SK-N-SH treated with all-trans-retinoic acid at 6 μM for 48 hours (cell line): ENCODE data around the gene SSUH2.

Experiments
- ATAC-seq: fragments of 200-7000 bp; cut with Tn5 transposase; 3 replicates; pipeline ENCODE4 v1.9.1; 2020; ENCODE audit warnings: mild to moderate bottlenecking, moderate library complexity
- ARNTL ChIP-seq: fragments of 450-650 bp; formaldehyde crosslinking; IDR thresholded peaks from 2 replicates; pipeline ENCODE4 v1.5.0; 2020; ENCODE audit warnings: low read depth, mild to moderate bottlenecking, moderate library complexity, borderline replicate concordance
- BACH2 ChIP-seq: fragments of 250-450 bp; sonication (Bioruptor Pico); IDR thresholded peaks from 2 replicates; pipeline ENCODE4 v1.9.0; 2021; ENCODE audit warnings: mild to moderate bottlenecking, borderline replicate concordance
- CSDC2 ChIP-seq: fragments of 250-450 bp; sonication (Bioruptor Pico); IDR thresholded peaks from 2 replicates; pipeline ENCODE4 v1.5.0; 2020; ENCODE audit warnings: mild to moderate bottlenecking, moderate library complexity
- ESRRG ChIP-seq: fragments of 250-450 bp; sonication (Bioruptor Pico); IDR thresholded peaks from 2 replicates; pipeline ENCODE4 v1.6.1; 2021; ENCODE audit warnings: mild to moderate bottlenecking
- GLIS3 ChIP-seq: fragments of 250-450 bp; sonication (Bioruptor Pico); IDR thresholded peaks from 2 replicates; pipeline ENCODE4 v1.5.0; 2020; ENCODE audit warnings: mild to moderate bottlenecking, moderate library complexity
- ISL1 ChIP-seq: fragments of 250-450 bp; sonication (Bioruptor Pico); IDR thresholded peaks from 2 replicates; pipeline ENCODE4 v2.1.2; 2022; ENCODE audit warnings: mild to moderate bottlenecking, moderate library complexity
- OSR1 ChIP-seq: fragments of 250-450 bp; sonication (Bioruptor Pico); IDR thresholded peaks from 2 replicates; pipeline ENCODE4 v1.8.0; 2022; ENCODE audit warnings: moderate library complexity, mild to moderate bottlenecking, inconsistent platforms
- PPARA ChIP-seq: fragments of 250-450 bp; sonication (Bioruptor Pico); IDR thresholded peaks from 2 replicates; pipeline ENCODE4 v1.5.0; 2020; ENCODE audit warnings: mild to moderate bottlenecking, borderline replicate concordance
- RARB ChIP-seq: fragments of 250-450 bp; sonication (Bioruptor Pico); IDR thresholded peaks from 2 replicates; pipeline ENCODE4 v1.8.0; 2021; ENCODE audit warnings: mild to moderate bottlenecking, moderate library complexity
- SNAI2 ChIP-seq: fragments of 250-450 bp; sonication (Bioruptor Pico); IDR thresholded peaks from 2 replicates; pipeline ENCODE4 v1.5.0; 2020; ENCODE audit warnings: mild to moderate bottlenecking, moderate library complexity
- TCF4 ChIP-seq: fragments of 250-450 bp; sonication (Bioruptor Pico); IDR thresholded peaks from 2 replicates; pipeline ENCODE4 v1.8.0; 2021; ENCODE audit warnings: mild to moderate bottlenecking, moderate library complexity, borderline replicate concordance
- TOX ChIP-seq: fragments of 250-450 bp; sonication (Bioruptor Pico); IDR thresholded peaks from 2 replicates; pipeline ENCODE4 v1.8.0; 2021; ENCODE audit warnings: mild to moderate bottlenecking, moderate library complexity, borderline replicate concordance
- ZC3H10 ChIP-seq: fragments of 250-450 bp; sonication (Bioruptor Pico); IDR thresholded peaks from 2 replicates; pipeline ENCODE4 v1.5.1; 2021; ENCODE audit warnings: mild to moderate bottlenecking, moderate library complexity
- ZFP3 ChIP-seq: fragments of 250-450 bp; sonication (Bioruptor Pico); IDR thresholded peaks from 2 replicates; pipeline ENCODE4 v1.5.0; 2020; ENCODE audit warnings: mild to moderate bottlenecking, moderate library complexity
- ZNF565 ChIP-seq: fragments of 450-650 bp; formaldehyde crosslinking; conservative IDR thresholded peaks from 2 replicates; pipeline ENCODE4 v1.5.0; 2020; ENCODE audit warnings: low read depth, mild to moderate bottlenecking, moderate library complexity
- ZNF70 ChIP-seq: fragments of 450-650 bp; formaldehyde crosslinking; IDR thresholded peaks from 2 replicates; pipeline ENCODE4 v1.5.0; 2020; ENCODE audit warnings: mild to moderate bottlenecking, moderate library complexity
- ZNF8 ChIP-seq: fragments of 450-650 bp; formaldehyde crosslinking; IDR thresholded peaks from 2 replicates; pipeline ENCODE4 v1.5.0; 2020; ENCODE audit warnings: mild to moderate bottlenecking, moderate library complexity
- TF ChIP-seq, protein P1 (sequence below): fragments of 250-450 bp; sonication (Bioruptor Pico); IDR thresholded peaks from 2 replicates; pipeline ENCODE4 v1.5.1; 2021; ENCODE audit warnings: mild to moderate bottlenecking, moderate library complexity
- TF ChIP-seq, protein P2 (sequence below): fragments of 250-450 bp; sonication (Bioruptor Pico); IDR thresholded peaks from 2 replicates; pipeline ENCODE4 v1.8.0; 2021; ENCODE audit warnings: low read depth, mild to moderate bottlenecking, moderate library complexity, borderline replicate concordance
- TF ChIP-seq, protein P3 (sequence below): fragments of 250-450 bp; sonication (Bioruptor Pico); IDR thresholded peaks from 2 replicates; pipeline ENCODE4 v1.5.1; 2020; ENCODE audit warnings: low read depth, mild to moderate bottlenecking, moderate library complexity
- TF ChIP-seq, protein P4 (sequence below): fragments of 250-450 bp; sonication (Bioruptor Pico); IDR thresholded peaks from 2 replicates; pipeline ENCODE4 v1.5.0; 2020; ENCODE audit warnings: mild to moderate bottlenecking, moderate library complexity
- TF ChIP-seq, protein P5 (sequence below): fragments of 250-450 bp; sonication (Bioruptor Pico); IDR thresholded peaks from 2 replicates; pipeline ENCODE4 v1.8.0; 2020; ENCODE audit warnings: mild to moderate bottlenecking, moderate library complexity, borderline replicate concordance

Gene SSUH2

DNA sequence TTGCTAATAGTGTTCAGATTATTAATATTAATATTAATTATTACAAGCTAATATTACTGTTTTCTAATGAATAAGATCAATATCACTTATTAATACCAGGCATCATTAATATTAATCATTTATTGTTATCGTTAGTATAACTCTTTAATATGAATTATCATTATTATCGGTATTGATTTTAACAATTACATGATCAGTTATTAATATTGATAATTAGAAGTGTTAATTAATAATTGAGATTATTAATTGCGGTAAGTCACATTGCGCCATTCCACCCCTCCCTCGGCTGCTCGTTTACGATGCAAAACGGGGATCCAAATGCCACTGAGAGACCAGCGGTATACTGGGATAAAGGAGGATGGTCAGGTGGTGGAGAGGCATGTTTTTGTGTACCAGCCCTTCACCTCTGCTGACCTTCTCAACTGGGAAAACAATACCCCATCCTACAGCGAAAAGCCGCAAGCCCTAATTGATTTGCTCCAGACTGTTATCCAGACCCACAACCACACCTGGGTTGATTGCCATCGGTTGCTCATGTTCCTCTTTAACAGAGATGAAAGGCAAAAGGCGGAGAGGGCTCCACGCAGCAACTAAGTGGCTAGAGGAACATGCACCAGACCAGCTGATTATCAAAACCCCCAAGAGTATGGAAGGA, 28.6 kb upstream of the SSUH2 start:
- no peak for ATAC-seq
- TF ChIP-seq PPARA (CRISPR knock-in tag) (no peak), ISL1 (CRISPR knock-in tag) (no peak), TOX (CRISPR knock-in tag) (no peak), ZNF565 (no peak), ZNF8 (no peak), ZC3H10 (CRISPR knock-in tag) (no peak), SNAI2 (no peak), RARB (CRISPR knock-in tag) (no peak)
- TF ChIP-seq, protein P1, sequence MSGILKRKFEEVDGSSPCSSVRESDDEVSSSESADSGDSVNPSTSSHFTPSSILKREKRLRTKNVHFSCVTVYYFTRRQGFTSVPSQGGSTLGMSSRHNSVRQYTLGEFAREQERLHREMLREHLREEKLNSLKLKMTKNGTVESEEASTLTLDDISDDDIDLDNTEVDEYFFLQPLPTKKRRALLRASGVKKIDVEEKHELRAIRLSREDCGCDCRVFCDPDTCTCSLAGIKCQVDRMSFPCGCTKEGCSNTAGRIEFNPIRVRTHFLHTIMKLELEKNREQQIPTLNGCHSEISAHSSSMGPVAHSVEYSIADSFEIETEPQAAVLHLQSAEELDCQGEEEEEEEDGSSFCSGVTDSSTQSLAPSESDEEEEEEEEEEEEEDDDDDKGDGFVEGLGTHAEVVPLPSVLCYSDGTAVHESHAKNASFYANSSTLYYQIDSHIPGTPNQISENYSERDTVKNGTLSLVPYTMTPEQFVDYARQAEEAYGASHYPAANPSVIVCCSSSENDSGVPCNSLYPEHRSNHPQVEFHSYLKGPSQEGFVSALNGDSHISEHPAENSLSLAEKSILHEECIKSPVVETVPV, result no peak
- TF ChIP-seq, protein P2, sequence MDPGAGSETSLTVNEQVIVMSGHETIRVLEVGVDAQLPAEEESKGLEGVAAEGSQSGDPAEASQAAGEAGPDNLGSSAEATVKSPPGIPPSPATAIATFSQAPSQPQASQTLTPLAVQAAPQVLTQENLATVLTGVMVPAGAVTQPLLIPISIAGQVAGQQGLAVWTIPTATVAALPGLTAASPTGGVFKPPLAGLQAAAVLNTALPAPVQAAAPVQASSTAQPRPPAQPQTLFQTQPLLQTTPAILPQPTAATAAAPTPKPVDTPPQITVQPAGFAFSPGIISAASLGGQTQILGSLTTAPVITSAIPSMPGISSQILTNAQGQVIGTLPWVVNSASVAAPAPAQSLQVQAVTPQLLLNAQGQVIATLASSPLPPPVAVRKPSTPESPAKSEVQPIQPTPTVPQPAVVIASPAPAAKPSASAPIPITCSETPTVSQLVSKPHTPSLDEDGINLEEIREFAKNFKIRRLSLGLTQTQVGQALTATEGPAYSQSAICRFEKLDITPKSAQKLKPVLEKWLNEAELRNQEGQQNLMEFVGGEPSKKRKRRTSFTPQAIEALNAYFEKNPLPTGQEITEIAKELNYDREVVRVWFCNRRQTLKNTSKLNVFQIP (CRISPR knock-in tag), result no peak
- TF ChIP-seq, protein P3, sequence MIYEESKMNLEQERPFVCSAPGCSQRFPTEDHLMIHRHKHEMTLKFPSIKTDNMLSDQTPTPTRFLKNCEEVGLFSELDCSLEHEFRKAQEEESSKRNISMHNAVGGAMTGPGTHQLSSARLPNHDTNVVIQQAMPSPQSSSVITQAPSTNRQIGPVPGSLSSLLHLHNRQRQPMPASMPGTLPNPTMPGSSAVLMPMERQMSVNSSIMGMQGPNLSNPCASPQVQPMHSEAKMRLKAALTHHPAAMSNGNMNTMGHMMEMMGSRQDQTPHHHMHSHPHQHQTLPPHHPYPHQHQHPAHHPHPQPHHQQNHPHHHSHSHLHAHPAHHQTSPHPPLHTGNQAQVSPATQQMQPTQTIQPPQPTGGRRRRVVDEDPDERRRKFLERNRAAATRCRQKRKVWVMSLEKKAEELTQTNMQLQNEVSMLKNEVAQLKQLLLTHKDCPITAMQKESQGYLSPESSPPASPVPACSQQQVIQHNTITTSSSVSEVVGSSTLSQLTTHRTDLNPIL (CRISPR knock-in tag), result no peak
- TF ChIP-seq, protein P4, sequence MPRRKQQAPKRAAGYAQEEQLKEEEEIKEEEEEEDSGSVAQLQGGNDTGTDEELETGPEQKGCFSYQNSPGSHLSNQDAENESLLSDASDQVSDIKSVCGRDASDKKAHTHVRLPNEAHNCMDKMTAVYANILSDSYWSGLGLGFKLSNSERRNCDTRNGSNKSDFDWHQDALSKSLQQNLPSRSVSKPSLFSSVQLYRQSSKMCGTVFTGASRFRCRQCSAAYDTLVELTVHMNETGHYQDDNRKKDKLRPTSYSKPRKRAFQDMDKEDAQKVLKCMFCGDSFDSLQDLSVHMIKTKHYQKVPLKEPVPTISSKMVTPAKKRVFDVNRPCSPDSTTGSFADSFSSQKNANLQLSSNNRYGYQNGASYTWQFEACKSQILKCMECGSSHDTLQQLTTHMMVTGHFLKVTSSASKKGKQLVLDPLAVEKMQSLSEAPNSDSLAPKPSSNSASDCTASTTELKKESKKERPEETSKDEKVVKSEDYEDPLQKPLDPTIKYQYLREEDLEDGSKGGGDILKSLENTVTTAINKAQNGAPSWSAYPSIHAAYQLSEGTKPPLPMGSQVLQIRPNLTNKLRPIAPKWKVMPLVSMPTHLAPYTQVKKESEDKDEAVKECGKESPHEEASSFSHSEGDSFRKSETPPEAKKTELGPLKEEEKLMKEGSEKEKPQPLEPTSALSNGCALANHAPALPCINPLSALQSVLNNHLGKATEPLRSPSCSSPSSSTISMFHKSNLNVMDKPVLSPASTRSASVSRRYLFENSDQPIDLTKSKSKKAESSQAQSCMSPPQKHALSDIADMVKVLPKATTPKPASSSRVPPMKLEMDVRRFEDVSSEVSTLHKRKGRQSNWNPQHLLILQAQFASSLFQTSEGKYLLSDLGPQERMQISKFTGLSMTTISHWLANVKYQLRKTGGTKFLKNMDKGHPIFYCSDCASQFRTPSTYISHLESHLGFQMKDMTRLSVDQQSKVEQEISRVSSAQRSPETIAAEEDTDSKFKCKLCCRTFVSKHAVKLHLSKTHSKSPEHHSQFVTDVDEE, result no peak
- TF ChIP-seq, all 23 proteins: peak for 0

DNA sequence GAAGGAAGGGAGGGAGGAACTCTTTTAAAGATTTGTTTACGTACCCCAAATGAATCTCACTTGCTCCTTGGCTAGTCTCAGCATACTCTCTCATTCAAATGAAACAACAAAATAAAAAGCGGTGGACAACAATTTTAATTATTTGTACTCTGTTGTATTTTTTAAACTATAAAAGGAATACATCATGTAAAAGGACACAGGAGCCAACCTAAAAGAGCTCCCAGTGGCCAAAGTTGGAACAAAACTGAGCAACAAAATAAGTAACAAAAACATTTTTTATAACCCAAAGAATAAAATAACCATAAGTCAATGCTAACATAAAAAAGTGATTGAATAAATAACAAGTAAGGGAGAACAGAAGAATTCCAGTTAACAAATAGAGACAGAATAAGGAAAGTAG, 24.4 kb upstream of the SSUH2 start:
- TF ChIP-seq, protein P3 (CRISPR knock-in tag), result no peak
- TF ChIP-seq SNAI2 (no peak), TCF4 (no peak), ZFP3 (CRISPR knock-in tag) (no peak), GLIS3 (CRISPR knock-in tag) (no peak), TOX (CRISPR knock-in tag) (no peak), ZC3H10 (CRISPR knock-in tag) (no peak), RARB (CRISPR knock-in tag) (no peak), ESRRG (no peak), PPARA (CRISPR knock-in tag) (no peak), OSR1 (CRISPR knock-in tag) (no peak), CSDC2 (no peak), ZNF70 (no peak), BACH2 (CRISPR knock-in tag) (no peak), ARNTL (CRISPR knock-in tag) (no peak), ZNF8 (no peak), ZNF565 (no peak)
- TF ChIP-seq, protein P4, result no peak
- TF ChIP-seq, protein P1, result no peak
- TF ChIP-seq, protein P5, sequence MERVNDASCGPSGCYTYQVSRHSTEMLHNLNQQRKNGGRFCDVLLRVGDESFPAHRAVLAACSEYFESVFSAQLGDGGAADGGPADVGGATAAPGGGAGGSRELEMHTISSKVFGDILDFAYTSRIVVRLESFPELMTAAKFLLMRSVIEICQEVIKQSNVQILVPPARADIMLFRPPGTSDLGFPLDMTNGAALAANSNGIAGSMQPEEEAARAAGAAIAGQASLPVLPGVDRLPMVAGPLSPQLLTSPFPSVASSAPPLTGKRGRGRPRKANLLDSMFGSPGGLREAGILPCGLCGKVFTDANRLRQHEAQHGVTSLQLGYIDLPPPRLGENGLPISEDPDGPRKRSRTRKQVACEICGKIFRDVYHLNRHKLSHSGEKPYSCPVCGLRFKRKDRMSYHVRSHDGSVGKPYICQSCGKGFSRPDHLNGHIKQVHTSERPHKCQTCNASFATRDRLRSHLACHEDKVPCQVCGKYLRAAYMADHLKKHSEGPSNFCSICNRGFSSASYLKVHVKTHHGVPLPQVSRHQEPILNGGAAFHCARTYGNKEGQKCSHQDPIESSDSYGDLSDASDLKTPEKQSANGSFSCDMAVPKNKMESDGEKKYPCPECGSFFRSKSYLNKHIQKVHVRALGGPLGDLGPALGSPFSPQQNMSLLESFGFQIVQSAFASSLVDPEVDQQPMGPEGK (CRISPR knock-in tag), result no peak
- ATAC-seq, result no peak
